Stomach (tissue), 9 donors: Measurements from ENCODE around the gene SLC25A45. TPM values are rescaled to one million over a fixed set of nuclear protein-coding genes. Genes with fewer than 3 reads are reported as not detected.

Experiments
- DNase-seq, 2 donors: peaks; one replicate each; pipeline versions ENCODE4 v3.0.0 to v3.0.0-alpha.2; 2013 to 2019
- H3K27ac ChIP-seq, 5 donors: fragments of 200-600 bp in 4 of 5; sonication (generic) in 4 of 5; one replicate each; pipeline ENCODE4 v1.5.1; 2013 to 2019; ENCODE audit warnings: mild to moderate bottlenecking in 1 of 5, moderate library complexity in 1 of 5
- H3K27me3 ChIP-seq, 3 donors: fragments of 200-600 bp; sonication (generic); one replicate each; pipeline ENCODE4 v1.5.1; 2017 to 2019; ENCODE audit warnings: mixed run types in 1 of 3
- H3K36me3 ChIP-seq, 4 donors: fragments of 200-600 bp; sonication (generic); 1 replicate in 3 of 4; 2 replicates in 1 of 4; pipeline ENCODE4 v1.5.1; 2016 to 2019
- H3K4me1 ChIP-seq, 4 donors: fragments of 200-600 bp; sonication (generic); one replicate each; pipeline ENCODE4 v1.5.1; 2016 to 2019
- H3K4me3 ChIP-seq, 4 donors: fragments of 200-600 bp; sonication (generic) in 3 of 4; one replicate each; pipeline ENCODE4 v1.5.1; 2016 to 2019; ENCODE audit warnings: mild to moderate bottlenecking in 1 of 4
- H3K9me3 ChIP-seq, 4 donors: fragments of 200-600 bp; sonication (generic); one replicate each; pipeline ENCODE4 v1.5.1; 2016 to 2019
- CTCF ChIP-seq, 7 experiments: fragments of 450-650 bp in 4 of 7; fragments of 200-600 bp in 3 of 7; sonication (generic) in 3 of 7; IDR thresholded peaks; one replicate each; pipeline ENCODE4 v1.5.1; 2016 to 2019; ENCODE audit warnings: antibody characterized with exemption in 7 of 7, control low read depth in 2 of 7, mild to moderate bottlenecking in 1 of 7
- EP300 ChIP-seq: sonication (generic); formaldehyde crosslinking; IDR thresholded peaks from one replicate; pipeline ENCODE4 v1.6.1; 2017; ENCODE audit warnings: antibody characterized with exemption
- POLR2A ChIP-seq, 4 donors: fragments of 450-650 bp; IDR thresholded peaks; one replicate each; pipeline ENCODE4 v1.6.1; 2016; ENCODE audit warnings: antibody characterized with exemption in 4 of 4, control low read depth in 2 of 4, mild to moderate bottlenecking in 1 of 4, moderate library complexity in 1 of 4
- POLR2AphosphoS5 ChIP-seq, 3 donors: sonication (generic); formaldehyde crosslinking; IDR thresholded peaks; one replicate each; pipeline ENCODE4 v1.6.1; 2016; ENCODE audit warnings: antibody characterized with exemption in 3 of 3
- WGBS, 5 donors: extraction: QIAGEN DNeasy Blood & Tissue Kit in 3 of 5; methylation state at CpG; one replicate each; pipeline versions ENCODE4 v1.1.5 to v1.1.7; 2013 to 2018; 5-methylcytosine and 5-hydroxymethylcytosine counted together
- intact Hi-C: fragments of 100-400 bp; cut with DNase I; formaldehyde crosslinking; loops from one replicate; pipeline ENCODE4 v1.15.1; 2023; ENCODE audit warnings: low total_unique reads
- polyA plus RNA-seq, 3 donors: library from polyadenylated mRNA; stranded (reverse); fragments of 200-250 nt; gene quantifications; one replicate each; pipeline ENCODE4 v1.2.3, GENCODE V29; 2013
- total RNA-seq, 5 donors: library from RNA; depleted of rRNA; stranded (reverse); fragments of >200 nt; gene quantifications; one replicate each; pipeline versions ENCODE4 v1.1.0 to v1.2.3, GENCODE V29; 2014 to 2016
- donor health status: healthy with polysubstance abuse.
- donor health status: Bipolar disorder and iron deficiency.
- donor health status: healthy.

SLC25A45 gene
- total and polyA plus RNA-seq, 8 donors, result 1.2 to 101 (median 2.7) TPM

- Histone ChIP-seq H3K4me3 (peak overlapping the region in 2 of 4 donors; percentile 1 to 78), H3K27me3 (no peaks in the 10 kb centered on the region), H3K36me3 (peaks cover 23 to 66% (median 60%) of the 10 kb centered on the region in 4 donors), H3K4me1 (peaks cover 48 to 66% (median 58%) of the 10 kb centered on the region in 4 donors), H3K27ac (peak overlapping the region; percentile 18 to 71 (median 62)), H3K9me3 (no peaks in the 10 kb centered on the region)
- WGBS, 5 donors, result 62 to 72% (median 67%) methylated on average over 18 to 21 of the region's 21 CpGs
- TF ChIP-seq POLR2A (IDR thresholded peaks at IDR 0.05) (no peak), POLR2AphosphoS5 (IDR thresholded peaks at IDR 0.05) (no peak), CTCF (IDR thresholded peaks at IDR 0.05) (no peak), EP300 (no peak)
- DNase-seq, result no peak
- intact Hi-C loops, result no loop called here
Measured at GRCh38 chr11:65390099-65390941, 7.9 kb upstream of the SLC25A45 start.

- H3K4me3 ChIP-seq, result peak overlapping the region in 1 of 4 donors; percentile 78
- no peak for DNase-seq
- WGBS, 5 donors, result 83 to 90% (median 90%) methylated on average over 16 to 20 of the region's 20 CpGs
Measured at GRCh38 chr11:65389294-65389980, 7.0 kb upstream of the SLC25A45 start.

GRCh38 chr11:65388731-65389130 is 6.3 kb upstream of the SLC25A45 start:
- Histone ChIP-seq H3K4me3 (peak overlapping the region in 1 of 4 donors; percentile 78), H3K9me3 (no peaks in the 10 kb centered on the region), H3K36me3 (peaks cover 9 to 50% (median 44%) of the 10 kb centered on the region in 4 donors), H3K27ac (peak overlapping the region in 3 of 5 donors; percentile 52 to 71 (median 66)), H3K27me3 (no peaks in the 10 kb centered on the region), H3K4me1 (peaks cover 56 to 82% (median 69%) of the 10 kb centered on the region in 4 donors)
- WGBS, 5 donors, result 87 to 100% (median 94%) methylated on average over 4 of the region's 4 CpGs
- intact Hi-C loops, result no loop called here
- no peak for DNase-seq
- TF ChIP-seq EP300 (no peak), POLR2AphosphoS5 (IDR thresholded peaks at IDR 0.05) (no peak), CTCF (IDR thresholded peaks at IDR 0.05) (no peak), POLR2A (IDR thresholded peaks at IDR 0.05) (no peak)

More at GRCh38 chr11:65389294-65389980, 7.0 kb upstream of the SLC25A45 start:
- intact Hi-C loops, result no loop called here
- H3K27me3 ChIP-seq, result no peaks in the 10 kb centered on the region
- no peak for TF ChIP-seq CTCF (IDR thresholded peaks at IDR 0.05)
- TF ChIP-seq POLR2AphosphoS5 (IDR thresholded peaks at IDR 0.05), result no peak
- no peak for TF ChIP-seq EP300
- TF ChIP-seq POLR2A (IDR thresholded peaks at IDR 0.05), result no peak
- H3K4me1 ChIP-seq, result peaks cover 53 to 75% (median 62%) of the 10 kb centered on the region in 4 donors
- H3K27ac ChIP-seq, result peak overlapping the region in 4 of 5 donors; percentile 52 to 71 (median 64)
- H3K36me3 ChIP-seq, result peaks cover 16 to 57% (median 51%) of the 10 kb centered on the region in 4 donors
- H3K9me3 ChIP-seq, result no peaks in the 10 kb centered on the region
